K562 (cell line): ENCODE data around the gene CYP2W1. TPM values are rescaled to one million over a fixed set of nuclear protein-coding genes. Genes with fewer than 3 reads are reported as not detected.
A peak's percentile ranks its signal among the peaks of the same experiment; 100 is the strongest.

Experiments used
- DPF2 ChIP-seq: fragments of 450-650 bp; IDR thresholded peaks from 2 replicates; pipeline ENCODE4 v1.6.1; 2016
- KAT8 ChIP-seq: fragments of 450-650 bp; IDR thresholded peaks from 2 replicates; pipeline ENCODE4 v1.6.1; 2016; ENCODE audit warnings: low read depth, mild to moderate bottlenecking
- KDM5B ChIP-seq: fragments of 200-600 bp; sonication (generic); IDR thresholded peaks from 2 replicates; pipeline ENCODE4 v1.6.1; 2012; ENCODE audit warnings: low read depth, mild to moderate bottlenecking, moderate library complexity, low read length, control low read depth, inconsistent platforms; ENCODE audit not compliant: insufficient replicate concordance
- LEF1 ChIP-seq: fragments of 450-650 bp; IDR thresholded peaks from 2 replicates; pipeline ENCODE4 v1.6.1; 2016; ENCODE audit warnings: mild to moderate bottlenecking
- NCOA2 ChIP-seq, 2 experiments: fragments of 450-650 bp; IDR thresholded peaks; 2 replicates each; pipeline ENCODE4 v1.6.1; 2018; ENCODE audit warnings: mild to moderate bottlenecking in 2 of 2, moderate library complexity in 1 of 2; ENCODE audit not compliant: partially characterized antibody in 2 of 2
- NONO ChIP-seq, 2 experiments: fragments of 200-400 bp in 1 of 2; fragments of 450-650 bp in 1 of 2; formaldehyde crosslinking in 1 of 2; IDR thresholded peaks; 2 replicates each; pipeline ENCODE4 v1.6.1; 2017; ENCODE audit warnings: low read depth in 2 of 2, mild to moderate bottlenecking in 2 of 2, moderate library complexity in 2 of 2, low read length in 1 of 2
- PHTF2 ChIP-seq: fragments of 250-450 bp; sonication (Bioruptor Pico); IDR thresholded peaks from 2 replicates; pipeline ENCODE4 v1.5.0; 2021; ENCODE audit warnings: mild to moderate bottlenecking
- RBFOX2 ChIP-seq: fragments of 200-400 bp; formaldehyde crosslinking; IDR thresholded peaks from 2 replicates; pipeline ENCODE4 v1.6.1; 2017; ENCODE audit warnings: low read depth, mild to moderate bottlenecking, low read length, moderate library complexity
- SAP30 ChIP-seq: fragments of 200-600 bp; sonication (generic); IDR thresholded peaks from 2 replicates; pipeline ENCODE4 v1.6.1; 2012; ENCODE audit warnings: borderline replicate concordance, low read depth, mild to moderate bottlenecking, moderate library complexity, low read length, control low read depth, inconsistent platforms; ENCODE audit not compliant: insufficient read depth, poor library complexity, severe bottlenecking
- SIN3A ChIP-seq, 2 experiments: fragments of 150-350 bp in 1 of 2; IDR thresholded peaks; 2 replicates each; pipeline ENCODE4 v1.6.1; 2011 to 2016; ENCODE audit warnings: borderline replicate concordance in 2 of 2, low read depth in 2 of 2, low read length in 2 of 2, mild to moderate bottlenecking in 2 of 2, moderate library complexity in 2 of 2; ENCODE audit not compliant: control insufficient read depth in 1 of 2
- SP1 ChIP-seq: sonication (generic); formaldehyde crosslinking; IDR thresholded peaks from 2 replicates; pipeline ENCODE4 v1.8.1; 2022; ENCODE audit warnings: mild to moderate bottlenecking, missing genetic modification reagents
- TBP ChIP-seq: optimal IDR thresholded peaks from 2 replicates; pipeline ENCODE3; 2011; ENCODE audit warnings: low read depth, low read length, improper control_type of control experiment
- ZBTB17 ChIP-seq: fragments of 450-650 bp; formaldehyde crosslinking; IDR thresholded peaks from 2 replicates; pipeline ENCODE4 v1.4.0; 2020; ENCODE audit warnings: mild to moderate bottlenecking
- ZKSCAN1 ChIP-seq: fragments of 150-350 bp; IDR thresholded peaks from 2 replicates; pipeline ENCODE4 v1.6.1; 2016; ENCODE audit warnings: low read depth, low read length
- ZNF23 ChIP-seq: fragments of 250-450 bp; sonication (Bioruptor Pico); IDR thresholded peaks from 2 replicates; pipeline ENCODE4 v1.4.0; 2020; ENCODE audit warnings: mild to moderate bottlenecking
- ZNF561 ChIP-seq: fragments of 450-650 bp; formaldehyde crosslinking; conservative IDR thresholded peaks from 2 replicates; pipeline ENCODE4 v1.4.0; 2020; ENCODE audit warnings: mild to moderate bottlenecking, moderate library complexity
- polyA plus RNA-seq, 8 experiments: library from polyadenylated mRNA; depleted of rRNA in 4 of 8; stranded (reverse) in 5 of 8; unstranded in 3 of 8; fragments of >200 nt; fragmentation: Nextera tagmentation in 2 of 8; fragmentation: Illumina TruSeq in 1 of 8; extraction: Ambion mirVana in 2 of 8; extraction: Trizol in 1 of 8; gene quantifications; 2 replicates each; pipeline versions ENCODE4 v1.2.1 to v1.2.3, GENCODE V29; 2011 to 2014; ENCODE audit warnings: inconsistent platforms in 1 of 8, missing spikeins in 1 of 8
- total RNA-seq, 7 experiments: library from RNA; depleted of rRNA in 6 of 7; stranded (reverse); fragments of >200 nt in 6 of 7; fragmentation: Illumina TruSeq in 2 of 7; extraction: Trizol in 2 of 7; gene quantifications; 2 replicates each; pipeline versions ENCODE4 v1.2.1 to v1.2.3, GENCODE V29; 2011 to 2021; ENCODE audit warnings: low replicate concordance in 1 of 7
- TF ChIP-seq, protein P1 (sequence below): fragments of 450-650 bp; IDR thresholded peaks from 2 replicates; pipeline ENCODE4 v1.6.1; 2016; ENCODE audit warnings: low read depth
- TF ChIP-seq, protein P2 (sequence below): sonication (generic); formaldehyde crosslinking; IDR thresholded peaks from 2 replicates; pipeline ENCODE4 v1.9.0; 2022; ENCODE audit warnings: mild to moderate bottlenecking, missing genetic modification reagents
- TF ChIP-seq, protein P3 (sequence below): fragments of 250-450 bp; sonication (Bioruptor Pico); IDR thresholded peaks from 2 replicates; pipeline ENCODE4 v1.8.0; 2021; ENCODE audit warnings: borderline replicate concordance, mild to moderate bottlenecking, moderate library complexity; ENCODE audit not compliant: poor library complexity, severe bottlenecking

Gene CYP2W1
- total and polyA plus RNA-seq, 9 of the 15 experiments (the other 6 are each of a cell fraction or from before 2014, with no cell fraction given) = not detected

DNA sequence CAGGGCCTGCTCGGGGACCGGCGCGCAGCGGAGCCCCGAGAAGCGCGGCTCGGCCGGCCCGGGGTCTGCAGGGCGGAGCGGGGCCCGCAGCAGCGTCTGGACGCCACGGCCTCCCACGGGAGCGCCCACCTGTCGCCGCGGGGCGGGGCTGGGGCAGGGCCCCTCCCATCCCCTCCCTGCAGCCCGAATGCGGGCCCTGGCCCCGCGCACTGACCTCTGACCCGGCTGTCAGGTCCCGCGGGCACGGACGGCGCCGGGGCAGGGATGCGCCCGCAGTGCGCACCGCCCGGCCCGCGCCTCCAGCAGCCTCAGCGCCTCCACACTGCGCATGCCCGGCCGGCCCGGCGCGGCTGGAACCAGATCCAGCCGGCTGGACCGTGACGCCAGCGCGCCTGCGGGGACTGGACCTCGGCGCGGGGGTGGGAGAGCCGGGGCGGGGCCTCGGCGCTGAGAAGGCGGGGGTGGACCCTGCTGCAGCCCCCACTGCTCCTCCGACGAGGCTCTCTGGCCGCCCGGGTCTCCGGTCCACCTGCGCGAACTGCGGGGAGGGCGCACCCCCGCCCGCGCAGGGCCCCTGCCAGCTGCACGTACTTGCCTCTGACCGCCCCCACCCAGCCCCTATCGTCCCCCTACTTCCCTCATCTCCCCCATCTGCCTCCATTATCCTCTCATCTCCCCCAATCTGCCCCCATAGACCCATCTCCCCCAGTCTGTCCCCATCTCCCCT, 45.2 kb downstream of the CYP2W1 start (continued):
- TF ChIP-seq, protein P1, sequence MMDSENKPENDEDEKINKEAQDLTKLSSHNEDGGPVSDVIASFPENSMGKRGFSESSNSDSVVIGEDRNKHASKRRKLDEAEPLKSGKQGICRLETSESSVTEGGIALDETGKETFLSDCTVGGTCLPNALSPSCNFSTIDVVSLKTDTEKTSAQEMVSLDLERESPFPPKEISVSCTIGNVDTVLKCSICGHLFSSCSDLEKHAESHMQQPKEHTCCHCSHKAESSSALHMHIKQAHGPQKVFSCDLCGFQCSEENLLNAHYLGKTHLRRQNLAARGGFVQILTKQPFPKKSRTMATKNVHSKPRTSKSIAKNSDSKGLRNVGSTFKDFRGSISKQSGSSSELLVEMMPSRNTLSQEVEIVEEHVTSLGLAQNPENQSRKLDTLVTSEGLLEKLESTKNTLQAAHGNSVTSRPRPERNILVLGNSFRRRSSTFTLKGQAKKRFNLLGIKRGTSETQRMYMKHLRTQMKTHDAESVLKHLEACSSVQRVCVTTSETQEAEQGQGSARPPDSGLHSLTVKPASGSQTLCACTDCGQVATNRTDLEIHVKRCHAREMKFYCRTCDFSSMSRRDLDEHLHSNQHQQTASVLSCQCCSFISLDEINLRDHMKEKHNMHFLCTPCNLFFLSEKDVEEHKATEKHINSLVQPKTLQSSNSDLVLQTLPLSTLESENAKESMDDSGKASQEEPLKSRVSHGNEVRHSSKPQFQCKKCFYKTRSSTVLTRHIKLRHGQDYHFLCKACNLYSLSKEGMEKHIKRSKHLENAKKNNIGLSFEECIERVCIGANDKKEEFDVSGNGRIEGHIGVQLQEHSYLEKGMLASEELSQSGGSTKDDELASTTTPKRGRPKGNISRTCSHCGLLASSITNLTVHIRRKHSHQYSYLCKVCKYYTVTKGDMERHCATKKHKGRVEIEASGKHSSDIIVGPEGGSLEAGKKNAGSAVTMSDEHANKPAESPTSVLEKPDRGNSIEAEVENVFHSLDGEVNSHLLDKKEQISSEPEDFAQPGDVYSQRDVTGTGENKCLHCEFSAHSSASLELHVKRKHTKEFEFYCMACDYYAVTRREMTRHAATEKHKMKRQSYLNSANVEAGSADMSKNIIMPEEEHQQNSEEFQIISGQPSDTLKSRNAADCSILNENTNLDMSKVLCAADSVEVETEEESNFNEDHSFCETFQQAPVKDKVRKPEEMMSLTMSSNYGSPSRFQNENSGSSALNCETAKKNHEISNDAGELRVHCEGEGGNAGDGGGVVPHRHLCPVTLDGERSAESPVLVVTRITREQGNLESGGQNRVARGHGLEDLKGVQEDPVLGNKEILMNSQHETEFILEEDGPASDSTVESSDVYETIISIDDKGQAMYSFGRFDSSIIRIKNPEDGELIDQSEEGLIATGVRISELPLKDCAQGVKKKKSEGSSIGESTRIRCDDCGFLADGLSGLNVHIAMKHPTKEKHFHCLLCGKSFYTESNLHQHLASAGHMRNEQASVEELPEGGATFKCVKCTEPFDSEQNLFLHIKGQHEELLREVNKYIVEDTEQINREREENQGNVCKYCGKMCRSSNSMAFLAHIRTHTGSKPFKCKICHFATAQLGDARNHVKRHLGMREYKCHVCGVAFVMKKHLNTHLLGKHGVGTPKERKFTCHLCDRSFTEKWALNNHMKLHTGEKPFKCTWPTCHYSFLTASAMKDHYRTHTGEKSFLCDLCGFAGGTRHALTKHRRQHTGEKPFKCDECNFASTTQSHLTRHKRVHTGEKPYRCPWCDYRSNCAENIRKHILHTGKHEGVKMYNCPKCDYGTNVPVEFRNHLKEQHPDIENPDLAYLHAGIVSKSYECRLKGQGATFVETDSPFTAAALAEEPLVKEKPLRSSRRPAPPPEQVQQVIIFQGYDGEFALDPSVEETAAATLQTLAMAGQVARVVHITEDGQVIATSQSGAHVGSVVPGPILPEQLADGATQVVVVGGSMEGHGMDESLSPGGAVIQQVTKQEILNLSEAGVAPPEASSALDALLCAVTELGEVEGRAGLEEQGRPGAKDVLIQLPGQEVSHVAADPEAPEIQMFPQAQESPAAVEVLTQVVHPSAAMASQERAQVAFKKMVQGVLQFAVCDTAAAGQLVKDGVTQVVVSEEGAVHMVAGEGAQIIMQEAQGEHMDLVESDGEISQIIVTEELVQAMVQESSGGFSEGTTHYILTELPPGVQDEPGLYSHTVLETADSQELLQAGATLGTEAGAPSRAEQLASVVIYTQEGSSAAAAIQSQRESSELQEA = no peak
- TF ChIP-seq ZNF23 (CRISPR knock-in tag) (no peak), TBP (no peak), KDM5B (peak; percentile 23), PHTF2 (no peak), SP1 (CRISPR knock-in tag) (peak; percentile 61; the same call in 1 of the 2 replicates), SAP30 (no peak), DPF2 (no peak), LEF1 (no peak), ZBTB17 (CRISPR knock-in tag) (no peak), NONO (IDR thresholded peaks at IDR 0.05; ENCODE audit: low read depth in 2 of 2, low read length in 1 of 2) (peak in 1 of 2 experiments; percentile 65; a peak in 1 of 4 replicates), RBFOX2 (peak; percentile 70), ZNF561 (CRISPR knock-in tag) (no peak), ZKSCAN1 (no peak), NCOA2 (IDR thresholded peaks at IDR 0.05; ENCODE audit: partially characterized antibody in 2 of 2) (no peak), SIN3A (IDR thresholded peaks at IDR 0.05; ENCODE audit: borderline replicate concordance in 2 of 2, control insufficient read depth in 1 of 2, low read depth in 2 of 2, low read length in 2 of 2) (peak; percentile 19 to 57; a peak in 1 of 4 replicates), KAT8 (no peak)
- TF ChIP-seq, protein P2, sequence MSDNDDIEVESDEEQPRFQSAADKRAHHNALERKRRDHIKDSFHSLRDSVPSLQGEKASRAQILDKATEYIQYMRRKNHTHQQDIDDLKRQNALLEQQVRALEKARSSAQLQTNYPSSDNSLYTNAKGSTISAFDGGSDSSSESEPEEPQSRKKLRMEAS = peak; percentile 64; the same call in 1 of the 2 replicates
- TF ChIP-seq, protein P3, sequence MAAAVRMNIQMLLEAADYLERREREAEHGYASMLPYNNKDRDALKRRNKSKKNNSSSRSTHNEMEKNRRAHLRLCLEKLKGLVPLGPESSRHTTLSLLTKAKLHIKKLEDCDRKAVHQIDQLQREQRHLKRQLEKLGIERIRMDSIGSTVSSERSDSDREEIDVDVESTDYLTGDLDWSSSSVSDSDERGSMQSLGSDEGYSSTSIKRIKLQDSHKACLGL (CRISPR knock-in tag) = no peak
